DOHH2 (cell line): ENCODE results near the gene PLPPR1.

Experiments
- H3F3A ChIP-seq: fragments of 200-600 bp; sonication (generic), shearing (Covaris generic); 2 replicates; pipeline ENCODE4 v1.6.0; 2016; ENCODE audit warnings: antibody characterized with exemption, mild to moderate bottlenecking; ENCODE audit not compliant: control insufficient read depth, insufficient read depth
- H3K27ac ChIP-seq: fragments of 200-600 bp; sonication (generic); 2 replicates; pipeline ENCODE4 v1.5.1; 2014; ENCODE audit warnings: low read depth, mild to moderate bottlenecking, low read length, moderate library complexity
- H3K27me3 ChIP-seq: fragments of 200-600 bp; sonication (generic); 2 replicates; pipeline ENCODE4 v1.6.1; 2014; ENCODE audit warnings: mild to moderate bottlenecking, low read length, mixed read lengths; ENCODE audit not compliant: control insufficient read depth
- H3K36me3 ChIP-seq: fragments of 200-600 bp; sonication (generic); 2 replicates; pipeline ENCODE4 v1.6.1; 2014; ENCODE audit warnings: mild to moderate bottlenecking, low read length, moderate library complexity, mixed read lengths; ENCODE audit not compliant: control insufficient read depth
- H3K4me1 ChIP-seq: fragments of 200-600 bp; sonication (generic); 2 replicates; pipeline ENCODE4 v1.6.1; 2014; ENCODE audit warnings: mild to moderate bottlenecking, low read length, mixed read lengths; ENCODE audit not compliant: control insufficient read depth
- H3K4me2 ChIP-seq: fragments of 200-600 bp; sonication (generic); 2 replicates; pipeline ENCODE4 v1.6.0; 2014; ENCODE audit warnings: mild to moderate bottlenecking, low read length, moderate library complexity
- H3K4me3 ChIP-seq: fragments of 200-600 bp; sonication (generic); 2 replicates; pipeline ENCODE4 v1.5.1; 2014; ENCODE audit warnings: mild to moderate bottlenecking, low read length, mixed read lengths
- H3K79me2 ChIP-seq: fragments of 200-600 bp; sonication (generic); 2 replicates; pipeline ENCODE4 v1.6.1; 2014; ENCODE audit warnings: mild to moderate bottlenecking, low read length, mixed read lengths; ENCODE audit not compliant: control insufficient read depth
- H3K9me2 ChIP-seq: fragments of 200-600 bp; sonication (generic); replicated peaks from 2 replicates; pipeline ENCODE4 v1.6.1; 2014; ENCODE audit warnings: mild to moderate bottlenecking, low read length, mixed read lengths; ENCODE audit not compliant: control insufficient read depth
- H3K9me3 ChIP-seq: fragments of 200-600 bp; sonication (generic); 2 replicates; pipeline ENCODE4 v1.6.1; 2014; ENCODE audit warnings: antibody characterized with exemption, low read length, mixed read lengths; ENCODE audit not compliant: control insufficient read depth, insufficient read depth
- H4K20me1 ChIP-seq: fragments of 200-600 bp; sonication (generic); 2 replicates; pipeline ENCODE4 v1.6.0; 2014; ENCODE audit warnings: low read depth, mild to moderate bottlenecking, antibody characterized with exemption, low read length, moderate library complexity; ENCODE audit not compliant: control insufficient read depth, insufficient read depth
- CTCF ChIP-seq: fragments of 200-600 bp; sonication (generic); IDR thresholded peaks from one replicate; pipeline ENCODE4 v1.5.1; 2014; ENCODE audit warnings: antibody characterized with exemption, mild to moderate bottlenecking, low read depth, low read length; ENCODE audit not compliant: poor library complexity, severe bottlenecking
- EZH2phosphoT487 ChIP-seq: fragments of 200-600 bp; sonication (generic); IDR thresholded peaks from 2 replicates; pipeline ENCODE4 v1.6.1; 2017; ENCODE audit warnings: borderline replicate concordance, mild to moderate bottlenecking, antibody characterized with exemption, low read length, moderate library complexity, mixed read lengths

Gene PLPPR1

GRCh38 chr9:101047848-101048397 lies 19.4 kb downstream of the PLPPR1 start:
- H3K79me2 ChIP-seq, result no peaks in the 10 kb centered on the region
- H3K4me2 ChIP-seq, result no peak overlapping the region
- TF ChIP-seq EZH2phosphoT487, result no peak
- no peak for TF ChIP-seq CTCF

DNA sequence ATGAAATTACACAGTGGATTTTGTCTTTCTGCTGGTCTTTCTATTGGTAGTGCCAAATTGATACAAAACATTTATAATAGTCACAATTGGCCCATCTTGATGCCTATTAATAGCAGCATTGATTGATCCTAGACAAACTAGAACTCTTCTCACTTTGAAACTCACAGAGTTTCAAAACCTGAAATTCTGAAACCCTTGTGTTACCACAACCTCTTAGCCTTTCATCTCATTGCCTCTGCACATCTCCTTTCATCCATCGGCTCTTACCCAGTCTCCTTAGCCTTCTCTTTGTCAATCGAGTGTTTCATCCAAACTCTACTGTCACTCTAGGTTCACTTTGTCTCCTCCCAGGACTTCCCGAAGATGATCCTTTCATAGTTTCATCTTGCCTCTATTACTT lies 22.1 kb downstream of the PLPPR1 start:
- Histone ChIP-seq H3K27me3 (no peaks in the 10 kb centered on the region), H3K27ac (no peak overlapping the region), H3K79me2 (no peaks in the 10 kb centered on the region), H3K4me2 (no peak overlapping the region), H3F3A (no peaks in the 10 kb centered on the region), H3K9me3 (no peaks in the 10 kb centered on the region), H3K4me1 (no peaks in the 10 kb centered on the region), H4K20me1 (no peaks in the 10 kb centered on the region), H3K36me3 (no peaks in the 10 kb centered on the region), H3K9me2 (no peaks in the 10 kb centered on the region; the same call in 1 of the 2 replicates), H3K4me3 (no peak overlapping the region)
- no peak for TF ChIP-seq EZH2phosphoT487
- TF ChIP-seq CTCF, result no peak

More at GRCh38 chr9:101047848-101048397, 19.4 kb downstream of the PLPPR1 start:
- H3K4me3 ChIP-seq, result no peak overlapping the region
- H3K27me3 ChIP-seq, result no peaks in the 10 kb centered on the region
- no peaks in the 10 kb centered on the region for H3K36me3 ChIP-seq
- no peak overlapping the region for H3K27ac ChIP-seq
- no peaks in the 10 kb centered on the region; the same call in 1 of the 2 replicates for H3K9me2 ChIP-seq
- no peaks in the 10 kb centered on the region for H3F3A ChIP-seq
- H3K9me3 ChIP-seq, result no peaks in the 10 kb centered on the region
- no peaks in the 10 kb centered on the region for H3K4me1 ChIP-seq
- no peaks in the 10 kb centered on the region for H4K20me1 ChIP-seq

- no peaks in the 10 kb centered on the region for H3F3A ChIP-seq
- H3K9me2 ChIP-seq, result no peaks in the 10 kb centered on the region
- H3K9me3 ChIP-seq, result no peaks in the 10 kb centered on the region
- H3K4me3 ChIP-seq, result no peak overlapping the region
- H3K4me2 ChIP-seq, result no peak overlapping the region
- H3K79me2 ChIP-seq, result no peaks in the 10 kb centered on the region
- no peak overlapping the region for H3K27ac ChIP-seq
- no peaks in the 10 kb centered on the region for H3K4me1 ChIP-seq
- no peak for TF ChIP-seq EZH2phosphoT487
- no peak for TF ChIP-seq CTCF
- no peaks in the 10 kb centered on the region for H3K36me3 ChIP-seq
- H3K27me3 ChIP-seq, result no peaks in the 10 kb centered on the region
- H4K20me1 ChIP-seq, result no peaks in the 10 kb centered on the region
These were observed 26.1 kb downstream of the PLPPR1 start for GRCh38 chr9:101054657-101055056.
